ENCODE results near the gene FRRS1. TPM values are rescaled to one million over a fixed set of nuclear protein-coding genes. Genes with fewer than 3 reads are reported as not detected.
"Not testable (repeated sequence)": the region's sequence is repeated elsewhere in the genome, so short reads cannot be mapped to it uniquely, and the experiment has no call there.

The FRRS1 gene
- total RNA-seq, 1 donor from 2014 or later, result 0.28 TPM

GRCh38 chr1:99782397-99782796, 16.0 kb upstream of the FRRS1 start:
- no peak for DNase-seq
- Mint-ChIP-seq H3K4me3 (no peak overlapping the region), H3K4me1 (peaks cover 19% of the 10 kb centered on the region), H3K27ac (no peak overlapping the region), H3K9me3 (no peaks in the 10 kb centered on the region), H3K36me3 (ENCODE audit: low read depth) (no peaks in the 10 kb centered on the region), H3K27me3 (peaks cover 54% of the 10 kb centered on the region)
- intact Hi-C loops (cut with micrococcal nuclease), result no loop called here

DNA sequence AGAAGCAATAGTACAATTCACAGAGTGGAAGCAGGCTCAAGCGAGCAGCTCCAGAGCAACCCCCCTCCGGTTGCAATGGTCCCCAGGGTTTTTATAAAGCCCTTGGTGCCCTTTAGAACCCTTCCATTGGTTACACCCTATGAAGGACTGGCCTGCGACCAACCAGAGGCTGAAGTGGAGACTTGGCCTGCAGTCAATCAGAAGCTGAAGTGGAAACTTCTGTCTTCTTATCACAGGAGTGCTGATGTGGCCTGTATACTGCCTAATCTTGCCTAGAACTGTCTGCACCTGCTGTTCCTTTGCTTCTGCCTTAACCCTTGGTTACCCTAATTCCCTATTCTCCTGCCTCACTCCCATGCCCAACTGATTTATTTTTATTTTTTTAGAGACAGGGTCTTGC, 15.4 kb upstream of the FRRS1 start:
- Mint-ChIP-seq H3K4me1 (peaks cover 15% of the 10 kb centered on the region), H3K9me3 (no peaks in the 10 kb centered on the region), H3K27me3 (peaks cover 51% of the 10 kb centered on the region), H3K27ac (no peak overlapping the region), H3K36me3 (ENCODE audit: low read depth) (no peaks in the 10 kb centered on the region), H3K4me3 (no peak overlapping the region)
- intact Hi-C loops (cut with micrococcal nuclease), result no loop called here
- no peak for DNase-seq

GRCh38 chr1:99777752-99778151, 11.3 kb upstream of the FRRS1 start:
- Mint-ChIP-seq H3K4me1 (no peaks in the 10 kb centered on the region), H3K9me3 (no peaks in the 10 kb centered on the region), H3K27ac (no peak overlapping the region), H3K27me3 (peaks cover 51% of the 10 kb centered on the region), H3K36me3 (ENCODE audit: low read depth) (no peaks in the 10 kb centered on the region), H3K4me3 (no peak overlapping the region)
- intact Hi-C loops (cut with micrococcal nuclease), result no loop called here
- DNase-seq, result no peak

GRCh38 chr1:99776120-99776519, 9.7 kb upstream of the FRRS1 start:
- Mint-ChIP-seq H3K9me3 (no peaks in the 10 kb centered on the region), H3K36me3 (ENCODE audit: low read depth) (no peaks in the 10 kb centered on the region), H3K4me3 (no peak overlapping the region), H3K27ac (no peak overlapping the region), H3K4me1 (no peaks in the 10 kb centered on the region), H3K27me3 (peaks cover 48% of the 10 kb centered on the region)
- intact Hi-C loops (cut with micrococcal nuclease), result no loop called here
- no peak for DNase-seq

DNA sequence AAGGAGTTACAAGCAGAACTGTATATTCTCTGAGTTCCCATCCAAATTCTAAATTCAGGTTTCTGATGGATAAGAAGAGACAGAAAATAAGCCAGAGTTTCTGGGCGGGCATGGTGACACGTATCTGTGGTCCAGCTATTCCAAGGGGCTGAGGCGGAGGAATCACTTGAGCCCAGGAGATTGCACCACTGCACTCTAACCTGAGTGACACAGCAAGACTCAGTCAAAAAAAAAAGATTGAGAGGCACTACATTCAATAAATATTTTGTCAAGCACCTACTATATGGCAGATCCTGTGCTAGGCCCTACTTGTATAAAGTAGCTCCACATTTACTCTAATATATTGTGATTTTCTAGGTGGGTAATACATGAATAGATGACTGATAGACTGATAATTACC, 6.4 kb upstream of the FRRS1 start:
- intact Hi-C loops (cut with micrococcal nuclease), result no loop called here
- Mint-ChIP-seq H3K27me3 (peaks cover 48% of the 10 kb centered on the region), H3K36me3 (ENCODE audit: low read depth) (no peaks in the 10 kb centered on the region), H3K27ac (no peak overlapping the region), H3K4me3 (no peak overlapping the region), H3K4me1 (no peaks in the 10 kb centered on the region), H3K9me3 (no peaks in the 10 kb centered on the region)
- DNase-seq, result no peak

DNA sequence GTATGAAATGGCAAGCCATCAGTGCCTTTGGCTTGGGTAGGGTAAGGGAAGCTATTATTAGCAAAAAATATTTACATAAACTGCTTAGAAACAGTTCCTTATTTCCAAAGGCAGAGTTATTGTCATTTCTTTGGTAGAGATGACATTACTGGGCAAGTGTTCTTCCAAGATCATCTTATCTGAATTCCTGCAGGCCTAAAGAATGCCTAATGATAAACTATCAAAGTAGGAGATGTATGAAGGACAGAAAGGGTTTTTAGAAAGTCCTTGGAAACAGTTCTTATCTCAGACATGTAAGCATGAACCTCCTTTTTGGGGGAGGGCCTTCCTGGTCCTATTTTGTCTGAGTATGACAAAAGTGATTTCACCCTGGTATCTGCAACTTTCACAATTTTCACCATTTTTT, 5.1 kb upstream of the FRRS1 start:
- Mint-ChIP-seq H3K4me3 (no peak overlapping the region), H3K27me3 (peaks cover 50% of the 10 kb centered on the region), H3K9me3 (no peaks in the 10 kb centered on the region), H3K27ac (no peak overlapping the region), H3K4me1 (peaks cover 1% of the 10 kb centered on the region), H3K36me3 (ENCODE audit: low read depth) (no peaks in the 10 kb centered on the region)
- intact Hi-C loops (cut with micrococcal nuclease), result no loop called here
- no peak for DNase-seq

DNA sequence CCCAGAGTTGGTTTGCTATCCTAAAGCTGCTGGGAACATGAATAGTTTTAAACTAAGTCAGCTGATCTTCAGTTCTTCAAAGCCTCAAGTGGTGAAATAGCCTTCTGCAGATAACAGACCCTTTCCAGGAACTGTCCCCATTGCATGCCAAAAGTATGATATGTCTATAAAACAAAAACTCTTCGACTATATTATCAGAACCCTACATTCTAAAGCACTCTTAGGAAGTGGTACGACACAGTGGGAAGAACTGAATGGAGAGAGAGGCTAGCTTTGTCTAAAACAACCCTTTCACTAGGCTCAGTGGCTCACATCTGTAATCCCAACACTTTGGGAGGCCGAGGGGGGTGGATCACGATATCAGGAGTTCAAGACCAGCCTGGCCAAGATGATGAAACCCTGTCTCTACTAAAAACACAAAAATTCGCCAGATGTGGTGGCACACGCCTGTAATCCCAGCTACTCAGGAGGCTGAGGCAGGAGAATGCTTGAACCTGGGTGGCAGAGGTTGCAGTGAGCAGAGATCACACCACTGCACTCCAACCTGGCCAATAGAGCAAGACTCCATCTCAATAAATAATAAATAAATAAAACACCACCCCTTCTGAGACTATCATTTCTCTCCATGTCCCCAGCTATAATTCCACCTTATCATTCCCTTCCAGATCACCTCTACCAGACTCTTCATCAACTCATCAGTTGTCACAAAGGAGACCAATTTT, 2.2 kb upstream of the FRRS1 start:
- no peak for DNase-seq
- H3K27me3 Mint-ChIP-seq, result peaks cover 53% of the 10 kb centered on the region
- intact Hi-C loops (cut with micrococcal nuclease), result no loop called here
- peaks cover 6% of the 10 kb centered on the region for H3K4me1 Mint-ChIP-seq
- H3K36me3 Mint-ChIP-seq (ENCODE audit: low read depth), result no peaks in the 10 kb centered on the region
- H3K4me3 Mint-ChIP-seq, result no peak overlapping the region
- H3K9me3 Mint-ChIP-seq, result no peaks in the 10 kb centered on the region
- no peak overlapping the region for H3K27ac Mint-ChIP-seq

DNA sequence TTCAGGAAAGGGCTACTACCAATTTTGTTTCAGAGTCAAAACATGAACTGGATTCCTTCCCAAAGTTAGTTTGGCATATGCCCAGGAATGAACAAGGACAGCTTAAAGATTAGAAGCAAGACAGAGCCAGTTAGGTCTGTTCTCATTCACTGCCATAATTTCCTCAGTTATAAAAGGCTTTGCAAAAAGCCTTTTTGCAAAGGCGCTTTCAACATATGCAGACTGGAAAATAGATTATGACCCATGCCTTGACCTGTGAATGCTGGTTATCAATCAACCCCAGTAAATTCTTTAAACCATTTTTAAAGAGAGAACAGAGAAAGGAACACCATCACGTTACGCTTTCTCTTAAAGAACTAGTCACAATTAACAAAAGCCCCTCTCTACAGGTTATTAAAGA, 1.7 kb upstream of the FRRS1 start:
- Mint-ChIP-seq H3K27me3 (peaks cover 51% of the 10 kb centered on the region), H3K36me3 (ENCODE audit: low read depth) (no peaks in the 10 kb centered on the region), H3K27ac (no peak overlapping the region), H3K9me3 (no peaks in the 10 kb centered on the region), H3K4me3 (no peak overlapping the region), H3K4me1 (peaks cover 6% of the 10 kb centered on the region)
- no peak for DNase-seq
- intact Hi-C loops (cut with micrococcal nuclease), result no loop called here

GRCh38 chr1:99764909-99765308, 1.5 kb downstream of the FRRS1 start:
- Mint-ChIP-seq H3K9me3 (no peaks in the 10 kb centered on the region), H3K27me3 (peaks cover 43% of the 10 kb centered on the region), H3K4me1 (peaks cover 6% of the 10 kb centered on the region), H3K36me3 (ENCODE audit: low read depth) (no peaks in the 10 kb centered on the region), H3K4me3 (no peak overlapping the region), H3K27ac (no peak overlapping the region)
- no peak for DNase-seq
- intact Hi-C loops (cut with micrococcal nuclease), result no loop called here

DNA sequence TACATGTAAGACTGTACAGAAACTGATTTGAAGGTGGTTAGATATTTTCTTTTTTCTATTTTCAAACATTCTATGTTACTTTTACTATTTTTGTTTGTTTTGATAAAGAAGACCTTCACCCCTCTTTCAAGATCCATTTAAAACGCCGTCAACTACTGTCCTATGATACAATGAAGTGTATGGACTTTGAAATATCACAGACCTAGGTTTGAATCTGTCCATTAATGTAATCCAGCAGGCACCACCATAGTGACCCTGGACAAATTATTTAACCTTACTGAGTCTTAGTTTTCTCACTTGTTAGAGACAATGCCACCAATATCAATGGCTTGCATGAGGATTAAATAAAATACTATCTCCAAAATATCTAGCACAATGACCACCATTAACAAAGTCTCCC, 2.0 kb downstream of the FRRS1 start:
- H3K27ac Mint-ChIP-seq, result no peak overlapping the region
- H3K4me3 Mint-ChIP-seq, result no peak overlapping the region
- no peaks in the 10 kb centered on the region for H3K36me3 Mint-ChIP-seq (ENCODE audit: low read depth)
- H3K4me1 Mint-ChIP-seq, result peaks cover 6% of the 10 kb centered on the region
- H3K27me3 Mint-ChIP-seq, result peaks cover 41% of the 10 kb centered on the region
- intact Hi-C loops (cut with micrococcal nuclease), result no loop called here
- H3K9me3 Mint-ChIP-seq, result no peaks in the 10 kb centered on the region
- no peak for DNase-seq

GRCh38 chr1:99763956-99764355, 2.5 kb downstream of the FRRS1 start:
- H3K9me3 Mint-ChIP-seq, result no peaks in the 10 kb centered on the region
- H3K4me3 Mint-ChIP-seq, result no peak overlapping the region
- intact Hi-C loops (cut with micrococcal nuclease), result no loop called here
- no peak overlapping the region for H3K27ac Mint-ChIP-seq
- peaks cover 42% of the 10 kb centered on the region for H3K27me3 Mint-ChIP-seq
- no peak for DNase-seq
- no peaks in the 10 kb centered on the region for H3K36me3 Mint-ChIP-seq (ENCODE audit: low read depth)
- peaks cover 10% of the 10 kb centered on the region for H3K4me1 Mint-ChIP-seq

DNA sequence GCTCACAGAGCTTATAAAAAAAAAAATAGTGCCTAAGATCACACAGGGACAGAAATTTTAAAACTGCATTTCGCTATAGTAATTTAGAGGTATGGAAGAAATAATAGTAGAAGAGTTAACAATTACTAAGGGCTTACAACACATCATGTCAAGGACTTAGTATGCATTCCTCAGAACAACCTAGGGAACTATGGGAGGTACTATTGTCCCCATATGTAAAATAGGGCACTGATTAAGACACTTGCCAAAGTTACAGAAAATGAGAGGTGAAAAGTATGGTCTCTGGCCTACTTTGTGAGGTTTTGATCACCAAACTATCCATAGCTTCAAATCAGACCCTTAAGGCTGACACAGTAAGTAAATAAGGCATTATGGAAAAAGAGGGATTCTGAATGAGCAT, 4.7 kb downstream of the FRRS1 start:
- Mint-ChIP-seq H3K27me3 (peaks cover 29% of the 10 kb centered on the region), H3K4me3 (no peak overlapping the region), H3K4me1 (peaks cover 15% of the 10 kb centered on the region), H3K9me3 (no peaks in the 10 kb centered on the region), H3K36me3 (ENCODE audit: low read depth) (no peaks in the 10 kb centered on the region), H3K27ac (no peak overlapping the region)
- no peak for DNase-seq
- intact Hi-C loops (cut with micrococcal nuclease), result no loop called here

DNA sequence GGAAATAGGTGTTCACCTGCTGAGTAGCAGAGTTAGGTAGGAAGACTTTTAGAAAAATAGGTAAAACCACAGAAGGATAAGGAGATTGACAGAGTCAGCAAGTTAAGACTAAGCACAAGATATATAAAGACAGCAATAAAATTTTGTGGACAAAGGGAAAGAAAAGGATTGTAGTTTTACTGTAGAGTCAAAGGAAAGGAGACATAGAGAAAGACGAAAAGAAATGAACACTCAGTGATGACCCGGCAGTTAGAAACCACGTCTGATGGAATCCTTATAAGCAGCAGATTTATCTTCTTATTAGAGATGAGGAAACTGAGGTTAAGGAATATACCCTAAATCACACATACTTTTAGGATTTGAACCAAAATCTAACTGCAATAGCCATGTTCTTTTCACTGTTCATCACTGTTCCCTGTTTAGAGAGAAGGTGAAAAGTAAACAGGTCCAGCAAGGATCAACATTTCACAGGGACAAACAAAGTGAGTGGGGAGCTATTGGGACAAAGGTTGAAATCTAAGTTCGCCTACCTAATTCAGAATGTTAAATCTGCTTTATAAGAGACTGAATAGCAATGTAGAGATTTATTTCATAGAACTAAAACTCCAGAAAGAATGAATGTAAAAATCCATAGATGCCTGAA, 6.8 kb downstream of the FRRS1 start:
- H3K36me3 Mint-ChIP-seq (ENCODE audit: low read depth), result no peaks in the 10 kb centered on the region
- H3K9me3 Mint-ChIP-seq, result no peaks in the 10 kb centered on the region
- H3K27me3 Mint-ChIP-seq, result peaks cover 25% of the 10 kb centered on the region
- no peak for DNase-seq
- intact Hi-C loops (cut with micrococcal nuclease), result no loop called here
- H3K4me1 Mint-ChIP-seq, result peaks cover 10% of the 10 kb centered on the region
- H3K4me3 Mint-ChIP-seq, result no peak overlapping the region
- H3K27ac Mint-ChIP-seq, result no peak overlapping the region

DNA sequence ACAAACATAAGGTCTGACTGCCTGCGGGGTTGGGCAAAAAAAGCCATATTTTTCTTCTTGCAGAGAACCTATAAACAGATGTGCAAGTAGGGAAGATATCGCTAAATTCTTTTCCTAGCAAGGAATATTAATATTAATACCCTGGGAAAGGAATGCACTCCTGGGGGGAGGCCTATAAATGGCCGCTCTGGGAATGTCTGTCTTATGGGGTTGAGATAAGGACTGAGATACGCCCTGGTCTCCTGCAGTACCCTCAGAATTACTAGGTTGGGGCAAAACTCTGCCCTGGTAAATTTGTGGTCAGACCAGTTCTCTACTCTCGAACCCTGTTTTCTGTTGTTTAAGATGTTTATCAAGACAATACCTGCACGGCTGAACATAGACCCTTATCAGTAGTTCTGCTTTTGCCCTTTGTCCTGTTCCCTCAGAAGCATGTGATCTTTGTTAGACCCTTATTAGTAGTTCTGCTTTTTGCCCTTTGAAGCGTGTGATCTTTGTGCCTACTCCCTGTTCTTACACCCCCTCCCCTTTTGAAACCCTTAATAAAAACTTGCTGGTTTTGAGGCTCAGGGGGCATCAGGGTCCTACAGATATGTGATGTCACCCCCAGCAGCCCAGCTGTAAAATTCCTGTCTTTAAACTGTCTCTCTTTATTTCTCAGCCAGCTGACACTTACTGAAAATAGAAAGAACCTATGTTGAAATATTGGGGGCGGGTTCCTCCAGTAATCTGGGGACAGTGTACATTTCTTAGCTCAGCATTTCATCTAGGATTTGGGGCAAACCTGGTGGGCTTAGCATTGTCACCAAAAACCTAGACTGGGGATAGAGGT, 7.5 kb downstream of the FRRS1 start:
- H3K36me3 Mint-ChIP-seq (ENCODE audit: low read depth); H3K9me3 Mint-ChIP-seq; DNase-seq; H3K4me3 Mint-ChIP-seq; intact Hi-C loops (cut with micrococcal nuclease); H3K4me1 Mint-ChIP-seq; H3K27ac Mint-ChIP-seq: not testable (repeated sequence)
- peaks cover 20% of the 10 kb centered on the region for H3K27me3 Mint-ChIP-seq
